ENCODE data around the gene NFIB. TPM values are rescaled to one million over a fixed set of nuclear protein-coding genes. Genes with fewer than 3 reads are reported as not detected.

Gene NFIB
- total RNA-seq, 1 donor from 2014 or later, result 99.4 TPM

DNA sequence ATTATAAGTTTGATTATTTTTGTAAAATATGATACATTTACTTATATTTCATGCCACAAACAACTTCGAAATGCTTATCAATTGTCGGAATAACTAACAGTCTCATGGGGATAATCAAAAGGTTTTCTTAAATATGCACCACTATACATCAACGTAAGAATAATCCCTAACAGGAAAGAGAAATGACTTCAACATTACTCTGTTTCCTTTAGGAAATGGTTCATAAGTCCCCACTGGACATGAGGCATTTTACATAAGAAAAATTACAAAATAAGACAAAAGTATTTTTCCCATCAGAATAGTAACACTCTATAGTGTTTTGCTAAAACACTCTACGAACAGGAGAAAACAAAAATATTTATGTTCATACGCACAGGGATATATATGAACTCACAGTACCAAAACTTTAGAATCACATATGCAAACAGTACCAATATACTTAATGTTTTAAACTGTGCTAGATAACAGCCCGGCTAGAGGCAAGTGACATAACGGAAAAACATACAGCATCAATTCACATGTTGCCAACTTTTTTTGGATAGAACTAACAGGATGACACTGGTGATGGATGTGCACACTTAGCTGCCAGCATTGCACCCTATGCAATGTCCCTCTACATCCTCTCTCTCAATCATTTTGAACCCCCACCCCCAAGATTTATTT lies 120.5 kb downstream of the NFIB start:
- ATAC-seq, result no peak
- H3K27me3 ChIP-seq, result no peaks in the 10 kb centered on the region
- intact Hi-C loops (cut with DNase I), result no loop called here
- no peak overlapping the region for H3K27ac ChIP-seq
- no peak overlapping the region for H3K4me3 ChIP-seq
- H3K4me1 ChIP-seq, result peaks cover 1% of the 10 kb centered on the region
- H3K36me3 ChIP-seq, result no peaks in the 10 kb centered on the region
- no peak for DNase-seq
- TF ChIP-seq, protein P1, sequence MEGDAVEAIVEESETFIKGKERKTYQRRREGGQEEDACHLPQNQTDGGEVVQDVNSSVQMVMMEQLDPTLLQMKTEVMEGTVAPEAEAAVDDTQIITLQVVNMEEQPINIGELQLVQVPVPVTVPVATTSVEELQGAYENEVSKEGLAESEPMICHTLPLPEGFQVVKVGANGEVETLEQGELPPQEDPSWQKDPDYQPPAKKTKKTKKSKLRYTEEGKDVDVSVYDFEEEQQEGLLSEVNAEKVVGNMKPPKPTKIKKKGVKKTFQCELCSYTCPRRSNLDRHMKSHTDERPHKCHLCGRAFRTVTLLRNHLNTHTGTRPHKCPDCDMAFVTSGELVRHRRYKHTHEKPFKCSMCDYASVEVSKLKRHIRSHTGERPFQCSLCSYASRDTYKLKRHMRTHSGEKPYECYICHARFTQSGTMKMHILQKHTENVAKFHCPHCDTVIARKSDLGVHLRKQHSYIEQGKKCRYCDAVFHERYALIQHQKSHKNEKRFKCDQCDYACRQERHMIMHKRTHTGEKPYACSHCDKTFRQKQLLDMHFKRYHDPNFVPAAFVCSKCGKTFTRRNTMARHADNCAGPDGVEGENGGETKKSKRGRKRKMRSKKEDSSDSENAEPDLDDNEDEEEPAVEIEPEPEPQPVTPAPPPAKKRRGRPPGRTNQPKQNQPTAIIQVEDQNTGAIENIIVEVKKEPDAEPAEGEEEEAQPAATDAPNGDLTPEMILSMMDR (IDR thresholded peaks at IDR 0.05), result no peak
- H3K9me3 ChIP-seq, result no peaks in the 10 kb centered on the region

DNA sequence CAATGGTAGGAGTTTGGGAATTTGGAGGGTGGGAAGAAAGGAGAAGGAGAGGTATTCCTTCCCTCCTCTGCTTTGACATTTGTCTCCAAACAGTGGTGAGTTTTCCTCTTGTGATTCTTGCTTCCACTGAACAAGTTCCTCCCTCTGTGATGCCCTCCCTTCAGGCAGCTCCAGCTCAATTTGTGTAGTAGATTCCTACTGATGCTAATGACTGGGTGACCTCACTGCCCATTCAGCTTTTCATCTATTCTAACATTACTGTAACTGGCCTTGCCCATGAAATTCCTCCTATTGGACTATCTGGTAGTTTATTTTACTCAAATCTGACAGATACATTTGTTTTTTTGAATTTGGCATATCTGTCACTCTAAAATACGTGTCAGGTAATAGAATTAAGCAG lies 121.4 kb downstream of the NFIB start:
- TF ChIP-seq, protein P1 (IDR thresholded peaks at IDR 0.05), result no peak
- no peak for DNase-seq
- H3K27ac ChIP-seq, result no peak overlapping the region
- H3K9me3 ChIP-seq, result no peaks in the 10 kb centered on the region
- intact Hi-C loops (cut with DNase I), result no loop called here
- H3K4me3 ChIP-seq, result no peak overlapping the region
- H3K36me3 ChIP-seq, result no peaks in the 10 kb centered on the region
- no peaks in the 10 kb centered on the region for H3K4me1 ChIP-seq
- no peak for ATAC-seq
- H3K27me3 ChIP-seq, result no peaks in the 10 kb centered on the region

GRCh38 chr9:14191512-14191911 lies 122.4 kb downstream of the NFIB start:
- intact Hi-C loops (cut with DNase I), result no loop called here
- ATAC-seq, result no peak
- H3K4me3 ChIP-seq, result no peak overlapping the region

DNA sequence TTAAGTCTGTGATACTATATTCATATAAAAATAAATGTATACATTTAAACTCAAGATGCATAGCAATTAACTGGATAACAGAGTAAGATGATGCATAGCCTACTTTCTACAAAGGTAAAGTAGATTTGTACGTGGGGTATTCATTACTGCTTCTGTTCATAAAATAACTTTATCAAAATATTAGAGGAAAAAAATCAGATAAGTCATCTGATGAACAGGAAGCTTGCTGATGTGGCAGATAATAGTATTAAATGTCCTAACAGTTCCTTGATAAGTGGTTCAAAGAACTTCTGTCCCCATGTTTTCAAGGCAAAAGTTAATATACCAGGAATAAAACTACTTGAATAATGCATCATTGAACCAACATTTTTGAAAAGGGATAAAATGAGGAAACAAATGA lies 123.7 kb downstream of the NFIB start:
- Histone ChIP-seq H3K4me1 (no peaks in the 10 kb centered on the region), H3K4me3 (no peak overlapping the region), H3K27ac (no peak overlapping the region), H3K36me3 (no peaks in the 10 kb centered on the region), H3K27me3 (no peaks in the 10 kb centered on the region), H3K9me3 (no peaks in the 10 kb centered on the region)
- intact Hi-C loops (cut with DNase I), result no loop called here
- DNase-seq (no peak), ATAC-seq (no peak)
- TF ChIP-seq, protein P1 (IDR thresholded peaks at IDR 0.05), result no peak

More at GRCh38 chr9:14191512-14191911, 122.4 kb downstream of the NFIB start:
- Histone ChIP-seq H3K36me3 (no peaks in the 10 kb centered on the region), H3K4me1 (no peaks in the 10 kb centered on the region), H3K27me3 (no peaks in the 10 kb centered on the region), H3K9me3 (no peaks in the 10 kb centered on the region), H3K27ac (no peak overlapping the region)
- DNase-seq, result no peak
- TF ChIP-seq, protein P1 (IDR thresholded peaks at IDR 0.05), result no peak

- Histone ChIP-seq H3K36me3 (no peaks in the 10 kb centered on the region), H3K4me3 (no peak overlapping the region), H3K27ac (no peak overlapping the region), H3K27me3 (no peaks in the 10 kb centered on the region), H3K4me1 (no peaks in the 10 kb centered on the region), H3K9me3 (no peaks in the 10 kb centered on the region)
- ATAC-seq, result no peak
- DNase-seq, result no peak
- TF ChIP-seq, protein P1 (IDR thresholded peaks at IDR 0.05), result no peak
- intact Hi-C loops (cut with DNase I), result no loop called here
These were observed 124.4 kb downstream of the NFIB start for GRCh38 chr9:14189578-14189977.

DNA sequence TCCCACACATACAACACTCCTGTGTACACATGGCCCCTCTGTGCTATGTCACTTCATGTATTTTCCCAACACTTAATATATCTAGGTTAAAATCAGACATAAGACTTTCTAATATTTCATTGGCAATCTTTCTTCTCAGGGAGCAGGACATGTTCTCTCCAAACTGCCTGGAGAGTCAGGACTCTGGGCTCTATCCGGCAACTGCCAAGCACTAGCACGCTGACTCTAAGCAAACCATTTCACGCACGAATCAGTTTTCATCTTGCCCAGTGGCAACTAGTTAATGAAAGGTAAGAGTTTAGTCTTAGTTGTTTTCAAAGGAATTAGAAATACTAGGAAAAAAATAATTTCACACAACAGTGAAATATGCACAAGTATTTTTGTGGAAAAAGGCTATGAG lies 124.8 kb downstream of the NFIB start:
- TF ChIP-seq, protein P1 (IDR thresholded peaks at IDR 0.05), result no peak

More for the DNA sequence above, 124.8 kb downstream of the NFIB start:
- no peak for ATAC-seq
- Histone ChIP-seq H3K4me1 (no peaks in the 10 kb centered on the region), H3K27ac (no peak overlapping the region), H3K36me3 (no peaks in the 10 kb centered on the region), H3K9me3 (no peaks in the 10 kb centered on the region), H3K27me3 (no peaks in the 10 kb centered on the region), H3K4me3 (no peak overlapping the region)
- no peak for DNase-seq
- intact Hi-C loops (cut with DNase I), result no loop called here
